Gastroesophageal sphincter (tissue), 3 donors: ENCODE results near the gene PLAC1.

Source experiments
- CTCF ChIP-seq, 4 experiments: fragments of 200-600 bp in 2 of 4; fragments of 450-650 bp in 2 of 4; sonication (generic) in 1 of 4; IDR thresholded peaks; one replicate each; pipeline ENCODE4 v1.5.1; 2017 to 2019; ENCODE audit warnings: antibody characterized with exemption in 4 of 4, mild to moderate bottlenecking in 2 of 4, moderate library complexity in 2 of 4
- EP300 ChIP-seq: sonication (generic); formaldehyde crosslinking; IDR thresholded peaks from one replicate; pipeline ENCODE4 v1.6.1; 2017; ENCODE audit warnings: antibody characterized with exemption, mild to moderate bottlenecking
- POLR2A ChIP-seq, 2 donors: fragments of 450-650 bp; IDR thresholded peaks; one replicate each; pipeline ENCODE4 v1.6.1; 2017; ENCODE audit warnings: antibody characterized with exemption in 2 of 2, mild to moderate bottlenecking in 2 of 2, moderate library complexity in 1 of 2
- POLR2AphosphoS5 ChIP-seq: sonication (generic); formaldehyde crosslinking; IDR thresholded peaks from one replicate; pipeline ENCODE4 v1.6.1; 2017; ENCODE audit warnings: antibody characterized with exemption

- no peak for TF ChIP-seq CTCF (IDR thresholded peaks at IDR 0.05)
- TF ChIP-seq EP300 = no peak
- TF ChIP-seq POLR2A (IDR thresholded peaks at IDR 0.05) = no peak
- no peak for TF ChIP-seq POLR2AphosphoS5
These were observed 25.2 kb upstream of the PLAC1 start for GRCh38 chrX:134683351-134684005.
